Measurements from ENCODE around the gene IGF2R. TPM values are rescaled to one million over a fixed set of nuclear protein-coding genes. Genes with fewer than 3 reads are reported as not detected.
A peak's percentile ranks its signal among the peaks of the same experiment; 100 is the strongest.
"Not testable (repeated sequence)": the region's sequence is repeated elsewhere in the genome, so short reads cannot be mapped to it uniquely, and the experiment has no call there.

IGF2R gene, protein sequence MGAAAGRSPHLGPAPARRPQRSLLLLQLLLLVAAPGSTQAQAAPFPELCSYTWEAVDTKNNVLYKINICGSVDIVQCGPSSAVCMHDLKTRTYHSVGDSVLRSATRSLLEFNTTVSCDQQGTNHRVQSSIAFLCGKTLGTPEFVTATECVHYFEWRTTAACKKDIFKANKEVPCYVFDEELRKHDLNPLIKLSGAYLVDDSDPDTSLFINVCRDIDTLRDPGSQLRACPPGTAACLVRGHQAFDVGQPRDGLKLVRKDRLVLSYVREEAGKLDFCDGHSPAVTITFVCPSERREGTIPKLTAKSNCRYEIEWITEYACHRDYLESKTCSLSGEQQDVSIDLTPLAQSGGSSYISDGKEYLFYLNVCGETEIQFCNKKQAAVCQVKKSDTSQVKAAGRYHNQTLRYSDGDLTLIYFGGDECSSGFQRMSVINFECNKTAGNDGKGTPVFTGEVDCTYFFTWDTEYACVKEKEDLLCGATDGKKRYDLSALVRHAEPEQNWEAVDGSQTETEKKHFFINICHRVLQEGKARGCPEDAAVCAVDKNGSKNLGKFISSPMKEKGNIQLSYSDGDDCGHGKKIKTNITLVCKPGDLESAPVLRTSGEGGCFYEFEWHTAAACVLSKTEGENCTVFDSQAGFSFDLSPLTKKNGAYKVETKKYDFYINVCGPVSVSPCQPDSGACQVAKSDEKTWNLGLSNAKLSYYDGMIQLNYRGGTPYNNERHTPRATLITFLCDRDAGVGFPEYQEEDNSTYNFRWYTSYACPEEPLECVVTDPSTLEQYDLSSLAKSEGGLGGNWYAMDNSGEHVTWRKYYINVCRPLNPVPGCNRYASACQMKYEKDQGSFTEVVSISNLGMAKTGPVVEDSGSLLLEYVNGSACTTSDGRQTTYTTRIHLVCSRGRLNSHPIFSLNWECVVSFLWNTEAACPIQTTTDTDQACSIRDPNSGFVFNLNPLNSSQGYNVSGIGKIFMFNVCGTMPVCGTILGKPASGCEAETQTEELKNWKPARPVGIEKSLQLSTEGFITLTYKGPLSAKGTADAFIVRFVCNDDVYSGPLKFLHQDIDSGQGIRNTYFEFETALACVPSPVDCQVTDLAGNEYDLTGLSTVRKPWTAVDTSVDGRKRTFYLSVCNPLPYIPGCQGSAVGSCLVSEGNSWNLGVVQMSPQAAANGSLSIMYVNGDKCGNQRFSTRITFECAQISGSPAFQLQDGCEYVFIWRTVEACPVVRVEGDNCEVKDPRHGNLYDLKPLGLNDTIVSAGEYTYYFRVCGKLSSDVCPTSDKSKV (N-terminal part only)
- 10 to 100 TPM; 12.9 to 15.0 TPM for polyA plus RNA-seq

DNA sequence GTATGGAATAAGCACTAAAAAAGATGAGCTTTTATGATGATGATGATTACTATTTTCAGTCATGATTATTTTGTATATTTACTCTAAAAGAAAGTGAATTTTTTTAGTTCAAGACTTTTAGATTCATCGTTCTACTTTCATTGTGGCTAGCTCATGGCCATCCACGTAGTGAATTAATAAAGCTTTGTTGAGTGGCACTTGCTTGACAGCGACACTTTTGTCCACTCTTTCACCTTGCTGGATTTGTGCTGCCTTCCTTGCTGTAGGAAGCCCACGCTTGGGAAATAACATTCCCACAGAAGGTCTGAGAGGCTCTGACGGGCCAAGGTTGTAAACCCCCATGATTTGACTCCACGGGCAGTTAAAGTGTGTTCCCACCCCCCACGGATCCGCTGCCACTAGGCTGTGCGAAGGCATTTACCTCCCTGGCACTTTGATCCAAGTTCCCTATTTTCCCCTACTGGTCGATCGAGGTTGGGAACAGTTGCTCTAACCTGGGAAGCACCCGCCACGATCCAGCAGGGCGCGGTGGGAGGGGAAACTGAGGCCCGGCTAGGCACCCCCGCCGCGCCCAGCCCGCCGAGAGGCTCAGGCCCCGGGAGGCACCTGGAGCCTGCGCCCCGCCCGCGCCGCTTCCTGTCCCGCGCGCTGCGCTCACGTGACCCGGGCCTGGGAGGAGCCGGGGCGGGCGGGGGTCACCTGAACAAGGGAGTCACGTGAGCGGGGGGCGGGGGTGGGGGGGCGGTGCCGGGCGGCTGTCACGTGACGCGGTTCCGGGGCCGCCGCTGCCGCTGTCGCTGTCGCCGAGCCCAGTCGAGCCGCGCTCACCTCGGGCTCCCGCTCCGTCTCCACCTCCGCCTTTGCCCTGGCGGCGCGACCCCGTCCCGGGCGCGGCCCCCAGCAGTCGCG is at the start of gene IGF2R:
TSS of gene IGF2R (plus strand) at position 788 of the 909 bp plus-strand sequence. CDS start 165 bp downstream, outside the sequence.
- 2% methylated on average over 32 to 68 of the region's 68 CpGs for WGBS, 2 donors
- H3K27ac ChIP-seq (ENCODE audit: low read depth in 2 of 2, low read length in 1 of 2), result peak within 1 kb of the TSS; percentile 89 to 92

GRCh38 chr6:159919800-159920199 is 49.1 kb upstream of the IGF2R start:
- Histone ChIP-seq H3K36me3 (ENCODE audit: control insufficient read depth in 2 of 2, insufficient read depth in 2 of 2, low read length in 1 of 2) (no peaks in the 10 kb centered on the region), H3K27ac (ENCODE audit: low read depth in 2 of 2, low read length in 1 of 2) (no peak overlapping the region), H3K4me3 (ENCODE audit: low read depth in 1 of 2, low read length in 2 of 2) (no peak overlapping the region), H3K9me3 (ENCODE audit: control insufficient read depth in 2 of 2, insufficient read depth in 1 of 2, low read depth in 1 of 2, low read length in 1 of 2) (no peaks in the 10 kb centered on the region), H3K27me3 (ENCODE audit: control insufficient read depth in 1 of 2, insufficient read depth in 2 of 2, low read length in 2 of 2) (no peaks in the 10 kb centered on the region), H3K4me1 (ENCODE audit: control insufficient read depth in 2 of 2, insufficient read depth in 2 of 2, low read length in 1 of 2) (peaks cover 4% of the 10 kb centered on the region in 2 donors)
- WGBS, 2 donors, result 79 to 84% methylated on average over 6 of the region's 6 CpGs

More for the DNA sequence above, at the start of gene IGF2R:
- Histone ChIP-seq H3K9me3 (ENCODE audit: control insufficient read depth in 2 of 2, insufficient read depth in 1 of 2, low read depth in 1 of 2, low read length in 1 of 2) (no peaks in the 10 kb centered on the region), H3K36me3 (ENCODE audit: control insufficient read depth in 2 of 2, insufficient read depth in 2 of 2, low read length in 1 of 2) (no peaks in the 10 kb centered on the region), H3K27me3 (ENCODE audit: control insufficient read depth in 1 of 2, insufficient read depth in 2 of 2, low read length in 2 of 2) (no peaks in the 10 kb centered on the region), H3K4me1 (ENCODE audit: control insufficient read depth in 2 of 2, insufficient read depth in 2 of 2, low read length in 1 of 2) (peaks cover 4 to 5% of the 10 kb centered on the region in 2 donors), H3K4me3 (ENCODE audit: low read depth in 1 of 2, low read length in 2 of 2) (peak within 1 kb of the TSS; percentile 97 to 100)

DNA sequence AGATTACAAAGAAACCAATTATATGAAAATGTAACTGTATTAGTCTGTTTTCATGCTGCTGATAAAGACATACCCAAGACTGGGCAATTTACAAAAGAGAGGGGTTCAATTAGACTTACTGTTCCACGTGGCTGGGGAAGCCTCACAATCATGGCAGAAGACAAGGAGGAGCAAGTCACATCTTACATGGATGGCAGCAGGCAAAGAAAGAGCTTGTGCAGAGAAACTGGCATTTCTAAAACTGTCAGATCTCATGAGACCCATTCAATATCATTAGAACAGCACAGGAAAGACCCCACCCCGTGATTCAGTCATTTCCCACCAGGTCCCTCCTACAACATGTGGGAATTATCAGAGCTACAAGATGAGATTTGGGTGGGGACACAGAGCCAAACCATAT is 44.7 kb upstream of the IGF2R start:
- H3K27me3 ChIP-seq (ENCODE audit: control insufficient read depth in 1 of 2, insufficient read depth in 2 of 2, low read length in 2 of 2); H3K9me3 ChIP-seq (ENCODE audit: control insufficient read depth in 2 of 2, insufficient read depth in 1 of 2, low read depth in 1 of 2, low read length in 1 of 2); H3K4me3 ChIP-seq (ENCODE audit: low read depth in 1 of 2, low read length in 2 of 2); H3K27ac ChIP-seq (ENCODE audit: low read depth in 2 of 2, low read length in 1 of 2); H3K4me1 ChIP-seq (ENCODE audit: control insufficient read depth in 2 of 2, insufficient read depth in 2 of 2, low read length in 1 of 2); H3K36me3 ChIP-seq (ENCODE audit: control insufficient read depth in 2 of 2, insufficient read depth in 2 of 2, low read length in 1 of 2): not testable (repeated sequence)
- 60 to 69% methylated on average over 2 of the region's 2 CpGs for WGBS, 2 donors

- Histone ChIP-seq H3K27me3 (ENCODE audit: control insufficient read depth in 1 of 2, insufficient read depth in 2 of 2, low read length in 2 of 2) (no peaks in the 10 kb centered on the region), H3K27ac (ENCODE audit: low read depth in 2 of 2, low read length in 1 of 2) (no peak overlapping the region), H3K4me3 (ENCODE audit: low read depth in 1 of 2, low read length in 2 of 2) (no peak overlapping the region), H3K4me1 (ENCODE audit: control insufficient read depth in 2 of 2, insufficient read depth in 2 of 2, low read length in 1 of 2) (no peaks in the 10 kb centered on the region), H3K9me3 (ENCODE audit: control insufficient read depth in 2 of 2, insufficient read depth in 1 of 2, low read depth in 1 of 2, low read length in 1 of 2) (no peaks in the 10 kb centered on the region), H3K36me3 (ENCODE audit: control insufficient read depth in 2 of 2, insufficient read depth in 2 of 2, low read length in 1 of 2) (no peaks in the 10 kb centered on the region)
- WGBS, 2 donors, result 87% methylated on average over 5 of the region's 5 CpGs
Observed at GRCh38 chr6:159926542-159927203, 42.2 kb upstream of the IGF2R start.

DNA sequence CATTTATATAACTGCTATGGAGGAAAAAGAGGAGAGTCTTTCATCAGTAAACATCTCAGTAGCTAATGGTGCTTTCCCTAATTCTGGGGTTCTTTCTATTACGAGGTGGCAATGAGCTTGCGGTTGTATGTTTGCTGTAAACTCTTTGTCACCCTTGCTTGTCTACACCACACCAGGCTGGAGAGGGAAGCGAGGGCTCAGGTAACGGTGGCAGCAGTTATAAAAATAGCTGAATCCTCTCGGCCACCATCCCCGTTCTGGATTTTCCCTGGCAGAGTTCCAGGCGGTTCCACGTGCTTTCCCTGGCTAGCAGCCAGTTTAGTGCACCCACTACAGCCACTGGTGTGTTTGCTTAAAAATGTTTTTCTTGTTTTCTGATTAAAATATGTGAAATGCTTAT is 39.1 kb upstream of the IGF2R start:
- Histone ChIP-seq H3K36me3 (ENCODE audit: control insufficient read depth in 2 of 2, insufficient read depth in 2 of 2, low read length in 1 of 2) (no peaks in the 10 kb centered on the region), H3K9me3 (ENCODE audit: control insufficient read depth in 2 of 2, insufficient read depth in 1 of 2, low read depth in 1 of 2, low read length in 1 of 2) (no peaks in the 10 kb centered on the region), H3K4me3 (ENCODE audit: low read depth in 1 of 2, low read length in 2 of 2) (no peak overlapping the region), H3K27me3 (ENCODE audit: control insufficient read depth in 1 of 2, insufficient read depth in 2 of 2, low read length in 2 of 2) (no peaks in the 10 kb centered on the region), H3K27ac (ENCODE audit: low read depth in 2 of 2, low read length in 1 of 2) (no peak overlapping the region), H3K4me1 (ENCODE audit: control insufficient read depth in 2 of 2, insufficient read depth in 2 of 2, low read length in 1 of 2) (peaks cover 0 to 2% of the 10 kb centered on the region in 2 donors)
- WGBS, 2 donors, result 25 to 28% methylated on average over 8 of the region's 8 CpGs

GRCh38 chr6:159931112-159931511 is 37.8 kb upstream of the IGF2R start:
- Histone ChIP-seq H3K27ac (ENCODE audit: low read depth in 2 of 2, low read length in 1 of 2) (no peak overlapping the region), H3K9me3 (ENCODE audit: control insufficient read depth in 2 of 2, insufficient read depth in 1 of 2, low read depth in 1 of 2, low read length in 1 of 2) (no peaks in the 10 kb centered on the region), H3K36me3 (ENCODE audit: control insufficient read depth in 2 of 2, insufficient read depth in 2 of 2, low read length in 1 of 2) (no peaks in the 10 kb centered on the region), H3K27me3 (ENCODE audit: control insufficient read depth in 1 of 2, insufficient read depth in 2 of 2, low read length in 2 of 2) (no peaks in the 10 kb centered on the region), H3K4me1 (ENCODE audit: control insufficient read depth in 2 of 2, insufficient read depth in 2 of 2, low read length in 1 of 2) (peaks cover 0 to 2% of the 10 kb centered on the region in 2 donors), H3K4me3 (ENCODE audit: low read depth in 1 of 2, low read length in 2 of 2) (no peak overlapping the region)
- WGBS, 2 donors, result 78 to 91% methylated on average over 3 of the region's 3 CpGs

GRCh38 chr6:159931846-159932245 is 37.0 kb upstream of the IGF2R start:
- H3K27ac ChIP-seq (ENCODE audit: low read depth in 2 of 2, low read length in 1 of 2), result no peak overlapping the region
- no peaks in the 10 kb centered on the region for H3K36me3 ChIP-seq (ENCODE audit: control insufficient read depth in 2 of 2, insufficient read depth in 2 of 2, low read length in 1 of 2)
- no peak overlapping the region for H3K4me3 ChIP-seq (ENCODE audit: low read depth in 1 of 2, low read length in 2 of 2)
- 79 to 82% methylated on average over 4 of the region's 4 CpGs for WGBS, 2 donors
- no peaks in the 10 kb centered on the region for H3K27me3 ChIP-seq (ENCODE audit: control insufficient read depth in 1 of 2, insufficient read depth in 2 of 2, low read length in 2 of 2)
- H3K9me3 ChIP-seq (ENCODE audit: control insufficient read depth in 2 of 2, insufficient read depth in 1 of 2, low read depth in 1 of 2, low read length in 1 of 2), result no peaks in the 10 kb centered on the region
- peaks cover 0 to 2% of the 10 kb centered on the region in 2 donors for H3K4me1 ChIP-seq (ENCODE audit: control insufficient read depth in 2 of 2, insufficient read depth in 2 of 2, low read length in 1 of 2)

DNA sequence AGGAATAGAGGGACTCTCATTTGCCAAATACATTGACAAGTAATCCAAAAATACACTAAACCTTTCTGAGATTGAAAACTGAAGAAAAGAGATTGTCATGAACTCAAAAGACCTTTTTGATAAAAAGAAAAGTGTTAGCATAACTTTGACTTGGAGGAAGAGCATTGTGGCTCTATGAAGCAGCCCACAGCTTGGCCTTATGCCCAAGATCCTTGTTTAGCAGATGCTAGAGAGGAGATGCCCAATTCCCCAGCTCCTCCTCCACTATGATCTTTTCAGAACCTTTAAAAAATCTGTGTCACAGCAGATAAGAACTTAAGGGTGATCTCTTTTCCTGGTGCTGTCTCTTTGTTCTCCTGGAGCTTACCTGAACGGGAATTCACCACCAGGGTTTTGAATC is 35.8 kb upstream of the IGF2R start:
- Histone ChIP-seq H3K27ac (ENCODE audit: low read depth in 2 of 2, low read length in 1 of 2) (no peak overlapping the region), H3K4me3 (ENCODE audit: low read depth in 1 of 2, low read length in 2 of 2) (no peak overlapping the region), H3K27me3 (ENCODE audit: control insufficient read depth in 1 of 2, insufficient read depth in 2 of 2, low read length in 2 of 2) (no peaks in the 10 kb centered on the region), H3K4me1 (ENCODE audit: control insufficient read depth in 2 of 2, insufficient read depth in 2 of 2, low read length in 1 of 2) (peaks cover 0 to 2% of the 10 kb centered on the region in 2 donors), H3K36me3 (ENCODE audit: control insufficient read depth in 2 of 2, insufficient read depth in 2 of 2, low read length in 1 of 2) (no peaks in the 10 kb centered on the region), H3K9me3 (ENCODE audit: control insufficient read depth in 2 of 2, insufficient read depth in 1 of 2, low read depth in 1 of 2, low read length in 1 of 2) (no peaks in the 10 kb centered on the region)
- WGBS, 2 donors, result 93 to 96% methylated on average over 1 of the region's 1 CpG
